ENCODE results near the gene HIPK3.

HIPK3 gene

GRCh38 chr11:33281758-33282157, 24.6 kb downstream of the HIPK3 start:
- Histone ChIP-seq H3K4me1 (ENCODE audit: control insufficient read depth in 1 of 2, insufficient read depth in 1 of 2, low read depth in 1 of 2, low read length in 1 of 2) (peaks cover 9 to 14% of the 10 kb centered on the region in 2 experiments), H3K36me3 (peaks cover 4% of the 10 kb centered on the region), H3K27ac (no peak overlapping the region), H3K9me3 (no peaks in the 10 kb centered on the region), H3K27me3 (no peaks in the 10 kb centered on the region), H3K4me3 (ENCODE audit: low read depth in 1 of 2, low read length in 1 of 2) (no peak overlapping the region)
- TF ChIP-seq CTCF (IDR thresholded peaks at IDR 0.05), result no peak

DNA sequence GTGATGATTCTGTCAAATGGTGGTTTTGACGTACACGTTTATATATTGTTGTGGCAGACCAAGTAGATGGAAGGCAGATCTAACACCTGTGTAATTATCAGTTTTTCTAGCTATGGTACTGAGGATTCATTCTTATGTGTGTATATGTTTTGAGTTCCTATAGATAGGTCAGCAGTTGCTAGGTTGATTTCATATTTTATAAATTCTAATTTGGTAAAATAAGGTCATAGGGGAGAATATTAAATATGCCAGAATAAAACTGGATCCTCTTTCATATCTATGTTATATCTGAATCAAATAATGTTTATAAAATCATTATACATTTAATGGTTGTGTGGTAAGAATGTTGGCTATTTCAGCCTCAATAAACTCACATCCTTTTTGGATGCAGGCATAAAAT, 27.6 kb downstream of the HIPK3 start:
- Histone ChIP-seq H3K9me3 (no peaks in the 10 kb centered on the region), H3K27ac (peak overlapping the region; percentile 40), H3K4me1 (ENCODE audit: control insufficient read depth in 1 of 2, insufficient read depth in 1 of 2, low read depth in 1 of 2, low read length in 1 of 2) (peaks cover 7 to 11% of the 10 kb centered on the region in 2 experiments), H3K4me3 (ENCODE audit: low read depth in 1 of 2, low read length in 1 of 2) (no peak overlapping the region), H3K36me3 (peaks cover 27% of the 10 kb centered on the region), H3K27me3 (no peaks in the 10 kb centered on the region)
- no peak for TF ChIP-seq CTCF (IDR thresholded peaks at IDR 0.05)

DNA sequence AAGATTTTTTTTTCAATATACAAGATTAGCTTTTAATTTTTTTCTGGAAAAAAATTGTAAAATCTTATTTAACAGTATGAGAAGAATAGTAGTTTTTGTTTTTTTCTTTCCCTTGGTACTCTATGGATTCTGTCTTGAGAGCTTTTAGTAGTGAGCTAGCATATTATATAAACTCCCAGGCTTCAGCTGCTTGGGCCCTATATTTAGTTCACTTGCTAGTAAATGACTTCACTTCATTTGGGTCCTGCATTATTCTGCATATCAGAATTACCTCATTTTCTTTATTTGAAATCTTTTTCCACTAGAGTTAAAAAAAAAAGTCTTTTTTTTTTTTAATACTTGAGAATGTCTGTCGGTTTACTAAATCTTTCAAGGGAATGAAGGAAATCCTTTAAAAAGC, 33.1 kb downstream of the HIPK3 start:
- H3K27ac ChIP-seq, result no peak overlapping the region
- no peak overlapping the region for H3K4me3 ChIP-seq (ENCODE audit: low read depth in 1 of 2, low read length in 1 of 2)
- H3K36me3 ChIP-seq, result peaks cover 45% of the 10 kb centered on the region
- no peaks in the 10 kb centered on the region for H3K9me3 ChIP-seq
- H3K27me3 ChIP-seq, result no peaks in the 10 kb centered on the region
- no peak for TF ChIP-seq CTCF (IDR thresholded peaks at IDR 0.05)
- H3K4me1 ChIP-seq (ENCODE audit: control insufficient read depth in 1 of 2, insufficient read depth in 1 of 2, low read depth in 1 of 2, low read length in 1 of 2), result peaks cover 4 to 11% of the 10 kb centered on the region in 2 experiments

DNA sequence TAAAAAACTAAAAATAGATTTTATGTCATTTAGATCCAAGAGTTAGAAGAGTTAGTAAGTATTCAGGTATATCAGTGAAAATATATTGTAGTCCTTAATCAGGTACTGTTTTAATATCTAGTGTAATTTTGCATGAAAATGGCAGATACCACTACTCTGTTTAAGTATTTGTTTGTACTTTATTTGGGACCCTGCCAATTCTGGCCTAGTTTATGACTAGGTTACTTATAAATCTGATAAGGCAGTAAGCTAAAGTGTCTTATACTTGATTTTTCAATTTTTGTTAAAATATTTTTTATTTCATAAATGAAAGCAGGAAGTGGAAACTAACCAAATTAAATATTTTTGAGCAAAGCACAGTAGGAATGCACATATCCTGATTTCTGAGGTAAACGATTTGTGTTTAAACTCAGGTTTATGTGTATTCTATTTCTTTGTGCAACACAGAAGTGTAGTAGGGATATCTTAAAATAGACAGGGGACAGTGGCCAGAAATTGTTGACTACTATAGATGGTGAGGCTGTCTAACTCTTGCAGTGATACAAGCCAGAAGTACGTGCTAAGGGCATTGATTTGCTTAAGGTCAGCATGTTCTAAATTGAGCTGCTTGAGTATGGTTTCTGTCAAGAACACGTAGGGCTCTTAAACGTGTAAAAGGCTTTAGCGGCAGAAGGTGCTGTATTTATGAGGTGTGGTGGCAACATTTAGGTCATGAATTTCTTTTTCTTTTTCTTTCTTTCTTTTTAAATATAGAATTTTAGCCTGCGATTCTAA, 34.0 kb downstream of the HIPK3 start:
- no peak overlapping the region for H3K4me3 ChIP-seq (ENCODE audit: low read depth in 1 of 2, low read length in 1 of 2)
- H3K27ac ChIP-seq, result no peak overlapping the region
- peaks cover 4 to 7% of the 10 kb centered on the region in 2 experiments for H3K4me1 ChIP-seq (ENCODE audit: control insufficient read depth in 1 of 2, insufficient read depth in 1 of 2, low read depth in 1 of 2, low read length in 1 of 2)
- H3K36me3 ChIP-seq, result peaks cover 45% of the 10 kb centered on the region
- no peak for TF ChIP-seq CTCF (IDR thresholded peaks at IDR 0.05)
- H3K9me3 ChIP-seq, result no peaks in the 10 kb centered on the region
- no peaks in the 10 kb centered on the region for H3K27me3 ChIP-seq

DNA sequence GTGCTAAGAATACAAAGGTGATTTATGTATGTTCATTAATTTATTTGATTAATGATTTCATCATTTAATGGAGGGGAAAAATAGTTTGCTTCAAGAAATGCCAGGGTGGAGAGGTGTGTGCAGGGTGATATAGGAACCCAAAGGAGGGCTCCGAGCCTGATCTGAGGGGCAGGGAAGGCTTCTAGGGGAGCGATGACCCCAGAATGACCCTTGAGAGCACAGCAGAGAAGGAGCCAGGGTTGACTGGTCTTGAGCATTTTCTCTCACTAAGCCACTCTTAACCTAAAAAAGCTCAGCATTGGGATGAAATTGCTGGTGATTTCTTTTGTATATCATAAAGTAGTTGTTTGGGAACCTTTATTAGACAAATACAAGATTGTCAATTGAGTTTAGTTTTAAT, 35.1 kb downstream of the HIPK3 start:
- peaks cover 35% of the 10 kb centered on the region for H3K36me3 ChIP-seq
- H3K4me1 ChIP-seq (ENCODE audit: control insufficient read depth in 1 of 2, insufficient read depth in 1 of 2, low read depth in 1 of 2, low read length in 1 of 2), result no peaks in the 10 kb centered on the region
- H3K9me3 ChIP-seq, result no peaks in the 10 kb centered on the region
- no peak overlapping the region for H3K4me3 ChIP-seq (ENCODE audit: low read depth in 1 of 2, low read length in 1 of 2)
- H3K27ac ChIP-seq, result no peak overlapping the region
- TF ChIP-seq CTCF (IDR thresholded peaks at IDR 0.05), result no peak
- no peaks in the 10 kb centered on the region for H3K27me3 ChIP-seq

Measured in neutrophil (primary cell).